Testis (tissue), 2 donors: ENCODE results near the gene SLC34A1.

Experiments used
- POLR2A ChIP-seq: fragments of 450-650 bp; IDR thresholded peaks from one replicate; pipeline ENCODE4 v1.6.1; 2017; ENCODE audit warnings: antibody characterized with exemption, mild to moderate bottlenecking, moderate library complexity
- TF ChIP-seq, protein P1 (sequence below), 3 experiments: fragments of 450-650 bp in 2 of 3; fragments of 200-600 bp in 1 of 3; sonication (generic) in 1 of 3; IDR thresholded peaks; one replicate each; pipeline ENCODE4 v1.5.1; 2016 to 2019; ENCODE audit warnings: antibody characterized with exemption in 3 of 3, mild to moderate bottlenecking in 2 of 3, moderate library complexity in 1 of 3

DNA sequence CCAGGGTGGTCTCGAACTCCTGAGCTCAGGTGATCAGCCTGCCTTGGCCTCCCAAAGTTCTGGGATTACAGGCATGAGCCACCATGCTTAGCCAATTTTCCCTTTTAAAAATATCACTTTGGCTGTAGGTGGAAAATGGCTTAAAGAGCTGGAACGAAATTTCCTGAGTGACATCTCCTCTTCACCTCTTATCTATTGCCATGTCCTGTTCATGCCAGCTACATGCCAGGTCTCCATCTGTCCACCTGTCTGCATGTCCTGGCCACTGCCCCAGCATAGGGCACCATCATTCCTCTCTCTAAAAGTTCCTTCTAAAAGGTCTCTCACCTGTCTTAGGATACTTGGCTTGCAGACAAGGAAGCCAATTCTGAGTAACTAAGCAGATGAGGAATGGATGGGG is 39.4 kb downstream of the SLC34A1 start:
- TF ChIP-seq, protein P1, sequence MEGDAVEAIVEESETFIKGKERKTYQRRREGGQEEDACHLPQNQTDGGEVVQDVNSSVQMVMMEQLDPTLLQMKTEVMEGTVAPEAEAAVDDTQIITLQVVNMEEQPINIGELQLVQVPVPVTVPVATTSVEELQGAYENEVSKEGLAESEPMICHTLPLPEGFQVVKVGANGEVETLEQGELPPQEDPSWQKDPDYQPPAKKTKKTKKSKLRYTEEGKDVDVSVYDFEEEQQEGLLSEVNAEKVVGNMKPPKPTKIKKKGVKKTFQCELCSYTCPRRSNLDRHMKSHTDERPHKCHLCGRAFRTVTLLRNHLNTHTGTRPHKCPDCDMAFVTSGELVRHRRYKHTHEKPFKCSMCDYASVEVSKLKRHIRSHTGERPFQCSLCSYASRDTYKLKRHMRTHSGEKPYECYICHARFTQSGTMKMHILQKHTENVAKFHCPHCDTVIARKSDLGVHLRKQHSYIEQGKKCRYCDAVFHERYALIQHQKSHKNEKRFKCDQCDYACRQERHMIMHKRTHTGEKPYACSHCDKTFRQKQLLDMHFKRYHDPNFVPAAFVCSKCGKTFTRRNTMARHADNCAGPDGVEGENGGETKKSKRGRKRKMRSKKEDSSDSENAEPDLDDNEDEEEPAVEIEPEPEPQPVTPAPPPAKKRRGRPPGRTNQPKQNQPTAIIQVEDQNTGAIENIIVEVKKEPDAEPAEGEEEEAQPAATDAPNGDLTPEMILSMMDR (IDR thresholded peaks at IDR 0.05): no peak
- TF ChIP-seq POLR2A: no peak
